GM21447 (cell line): ENCODE data around the gene GPR153.
A peak's percentile ranks its signal among the peaks of the same experiment; 100 is the strongest.
"Not testable (repeated sequence)": the region's sequence is repeated elsewhere in the genome, so short reads cannot be mapped to it uniquely, and the experiment has no call there.

Experiments
- ATAC-seq: cut with Tn5 transposase; IDR thresholded peaks from one replicate; pipeline ENCODE4 v1.9.1; 2021; ENCODE audit not compliant: unreplicated experiment

The GPR153 gene

DNA sequence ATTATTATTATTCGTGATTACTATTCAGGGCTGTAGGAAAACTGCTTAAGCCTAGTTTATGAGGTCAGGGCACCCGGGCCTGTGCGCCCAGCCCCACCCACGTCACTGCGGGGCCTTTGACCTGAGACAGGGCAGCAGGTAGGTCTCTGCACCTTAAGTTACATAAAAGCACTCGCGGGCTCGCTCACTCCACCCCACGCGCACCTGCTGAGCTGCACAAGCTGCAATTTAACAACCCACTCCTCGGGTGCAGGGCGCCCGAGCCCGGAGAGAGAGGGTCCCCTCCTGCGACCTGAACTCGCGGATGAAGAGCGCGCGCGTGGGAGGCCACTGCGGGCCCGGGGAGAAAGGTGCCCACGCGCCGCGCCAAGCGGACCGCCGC is 25.6 kb downstream of the GPR153 start:
- ATAC-seq, result peak; percentile 27

DNA sequence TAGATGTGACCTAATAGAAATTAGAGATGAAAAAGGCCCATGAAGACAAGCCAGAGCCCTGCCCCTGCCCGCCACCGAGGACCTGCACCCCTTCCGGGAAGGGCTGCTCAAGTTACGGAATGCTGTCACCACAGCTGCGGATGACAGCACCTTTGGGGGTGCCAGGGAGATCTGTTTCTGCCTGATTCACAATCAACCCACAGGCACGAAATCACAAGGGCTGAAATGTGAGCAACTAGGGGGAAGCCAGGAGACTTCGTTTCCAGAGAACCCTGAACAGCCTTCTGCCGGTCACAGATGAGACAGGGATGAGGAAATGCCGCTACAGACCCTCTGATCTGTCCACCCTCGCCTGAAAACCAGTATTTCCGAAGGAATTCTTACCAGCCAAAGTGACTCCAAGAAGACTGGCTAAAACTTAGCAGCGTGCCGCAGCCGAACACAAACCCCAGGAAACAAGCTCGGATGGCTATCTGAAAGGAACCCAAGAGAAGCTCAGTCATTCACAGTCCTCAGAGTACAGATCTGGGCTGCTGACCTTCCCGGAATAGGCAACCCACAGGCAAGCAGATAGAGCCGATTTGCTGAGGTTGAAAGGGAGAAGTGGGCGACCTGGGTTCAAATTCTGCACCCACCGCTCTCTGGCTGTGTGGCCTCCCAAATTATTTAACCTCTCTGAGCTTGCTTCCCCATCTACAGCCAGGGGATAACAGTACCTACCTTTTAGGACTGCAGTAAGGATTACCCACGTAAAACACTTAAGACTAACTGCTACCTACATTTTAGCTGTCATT is 26.2 kb downstream of the GPR153 start:
- no peak for ATAC-seq

DNA sequence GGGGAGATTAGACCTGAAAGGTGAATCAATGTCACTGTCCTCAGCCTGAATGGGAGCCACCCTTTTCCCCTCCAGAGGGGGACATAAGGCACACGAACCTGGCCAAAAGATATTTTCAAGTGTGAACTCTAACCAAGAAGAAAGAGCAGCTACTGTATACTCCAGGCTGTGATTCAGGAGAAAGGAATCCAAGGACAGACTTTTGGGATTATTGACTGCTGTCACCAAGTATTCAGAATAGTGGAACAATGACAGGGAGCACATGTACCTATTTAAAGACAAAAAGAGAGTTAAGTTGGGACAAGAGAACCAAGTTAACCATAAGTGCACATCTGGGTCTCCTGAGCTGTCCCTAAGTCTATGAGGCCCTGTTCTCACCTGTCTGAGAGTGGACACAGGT is 27.5 kb downstream of the GPR153 start:
- no peak for ATAC-seq

DNA sequence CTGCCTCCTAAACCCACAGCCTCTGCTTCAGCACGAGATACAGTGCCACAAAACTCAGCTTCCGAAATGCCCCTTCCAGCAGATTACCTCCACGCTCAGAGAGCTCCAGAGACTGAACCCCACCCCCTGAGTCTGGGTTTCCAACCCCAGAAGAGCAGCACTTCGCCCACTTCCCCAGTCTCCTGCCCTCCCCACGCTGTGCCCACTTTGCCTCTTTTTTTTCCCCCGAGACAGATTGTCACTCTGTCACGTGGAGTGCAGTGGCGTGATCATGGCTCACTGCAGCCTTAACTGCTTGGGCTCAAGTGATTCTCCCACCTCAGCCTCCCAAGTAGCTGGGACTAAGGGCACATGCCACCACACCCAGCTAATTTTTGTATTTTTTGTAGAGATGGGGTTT is 35.2 kb downstream of the GPR153 start:
- ATAC-seq, result no peak

DNA sequence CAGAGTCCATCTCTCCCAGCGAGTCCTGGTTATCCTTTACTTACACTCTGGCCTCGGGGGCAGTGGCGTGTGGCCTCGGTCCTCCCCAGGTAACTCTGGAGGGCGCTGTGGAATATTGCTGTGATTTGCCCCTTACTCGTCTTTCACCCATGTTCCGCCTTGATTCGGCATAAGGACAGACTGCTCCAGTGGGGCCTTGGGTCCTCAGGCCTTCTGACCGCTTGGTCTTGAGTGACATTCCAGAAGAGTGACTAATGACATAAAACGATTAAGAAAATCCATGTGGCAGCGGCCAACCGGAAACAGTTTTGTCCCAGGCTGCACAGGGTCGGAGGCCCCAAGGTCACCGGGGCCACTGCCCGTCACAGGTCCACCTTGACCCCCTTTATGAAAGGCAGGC is 36.2 kb downstream of the GPR153 start:
- no peak for ATAC-seq

DNA sequence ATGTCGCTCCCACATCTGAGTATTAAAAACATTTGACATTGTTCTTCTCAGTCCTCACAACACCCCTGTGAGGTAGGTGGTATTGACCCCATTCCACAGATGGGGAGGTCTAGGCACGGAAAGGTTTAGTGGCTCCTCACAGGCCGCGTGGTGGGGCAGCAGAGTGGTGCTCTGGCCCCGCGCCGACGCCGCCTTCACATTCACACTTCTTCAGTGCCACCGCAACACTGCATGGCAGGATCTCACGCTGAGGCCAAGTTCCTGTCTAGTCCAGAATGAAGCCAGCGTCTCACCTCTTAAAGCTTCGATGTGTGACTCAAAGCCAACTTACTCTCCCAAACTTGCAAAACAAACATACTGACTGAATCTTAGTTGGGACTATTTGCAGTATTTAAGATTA is 37.3 kb downstream of the GPR153 start:
- ATAC-seq, result no peak

DNA sequence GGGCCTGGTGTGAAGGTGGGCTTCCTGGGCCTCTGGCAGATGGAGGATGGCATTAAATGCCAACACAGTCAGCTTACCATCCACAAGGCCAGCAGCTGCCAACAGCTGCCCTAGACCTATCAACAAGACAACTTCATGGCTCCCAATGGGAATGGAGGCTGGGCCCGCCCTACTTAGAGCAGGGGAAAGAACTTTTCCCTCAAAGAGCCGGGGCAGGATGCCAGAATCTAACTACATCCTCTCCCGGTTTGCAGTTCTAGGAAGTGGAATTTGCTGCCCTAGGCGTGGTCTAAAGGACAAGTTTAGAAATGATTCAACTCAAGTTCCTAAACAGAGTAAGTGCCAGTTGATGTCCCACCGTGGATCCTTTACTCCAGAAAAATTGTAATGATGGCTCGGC is 38.3 kb downstream of the GPR153 start:
- no peak for ATAC-seq

DNA sequence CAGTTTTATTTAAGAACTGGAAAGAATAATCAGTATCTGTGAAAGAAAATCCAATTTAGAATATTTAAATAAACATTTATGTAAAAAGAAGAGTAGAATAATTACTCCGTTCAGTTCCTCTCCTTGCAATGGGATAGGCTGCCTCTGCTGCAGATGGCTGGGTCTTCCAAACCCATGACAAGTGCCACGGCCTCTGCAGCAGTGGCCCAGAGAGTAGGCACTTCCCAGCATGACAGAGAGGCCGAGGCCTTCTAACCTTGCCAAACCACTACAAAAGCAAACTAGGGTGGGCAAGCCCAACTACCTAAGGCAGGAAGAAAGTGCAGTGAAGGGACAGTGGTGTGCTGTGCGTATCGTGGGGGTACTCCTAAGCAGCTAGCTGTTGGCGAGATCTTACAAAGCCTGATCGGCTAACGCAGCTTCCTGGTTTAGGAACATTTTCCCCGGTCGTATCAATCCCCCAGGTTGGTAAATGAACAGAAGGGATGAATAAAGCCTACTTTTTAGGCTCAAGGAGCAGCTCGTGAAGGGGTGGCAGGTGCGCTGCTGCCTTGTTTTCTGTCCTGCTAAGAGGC is 39.6 kb downstream of the GPR153 start:
- ATAC-seq, result no peak

DNA sequence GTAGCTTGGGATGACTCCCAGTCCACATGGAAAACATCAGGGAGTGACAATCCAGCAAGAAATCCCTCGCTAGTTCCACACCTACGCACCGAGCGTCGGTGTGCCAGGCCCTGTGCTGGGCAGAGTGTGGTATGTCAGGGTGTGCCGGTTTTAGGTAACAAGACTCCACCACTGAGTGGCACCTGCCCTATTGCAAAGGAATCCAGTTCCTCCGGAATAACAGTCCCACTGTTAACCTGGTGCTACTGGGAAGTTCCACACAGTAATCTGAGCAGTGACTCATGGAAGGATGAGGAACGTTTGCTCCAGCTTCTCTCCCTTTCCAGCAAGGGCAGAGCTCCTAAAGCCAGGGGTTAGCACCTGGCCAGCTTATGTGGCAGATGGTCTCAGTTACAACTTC is 40.7 kb downstream of the GPR153 start:
- ATAC-seq, result no peak

DNA sequence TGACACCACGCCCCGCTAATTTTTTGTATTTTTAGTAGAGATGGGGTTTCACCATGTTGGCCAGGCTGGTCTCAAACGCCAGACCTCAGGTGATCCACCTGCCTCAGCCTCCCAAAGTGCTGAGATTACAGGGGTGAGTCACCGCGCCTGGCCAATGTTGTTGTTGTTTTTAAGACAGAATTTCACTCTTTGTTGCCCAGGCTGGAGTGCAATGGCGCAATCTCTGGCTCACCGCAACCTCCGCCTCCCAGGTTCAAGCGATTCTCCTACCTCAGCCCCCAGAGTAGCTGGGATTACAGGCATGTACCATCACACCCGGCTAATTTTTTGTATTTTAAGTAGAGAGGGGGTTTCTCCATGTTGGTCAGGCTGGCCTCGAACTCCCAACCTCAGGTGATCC is 41.3 kb downstream of the GPR153 start:
- ATAC-seq, result not testable (repeated sequence)

DNA sequence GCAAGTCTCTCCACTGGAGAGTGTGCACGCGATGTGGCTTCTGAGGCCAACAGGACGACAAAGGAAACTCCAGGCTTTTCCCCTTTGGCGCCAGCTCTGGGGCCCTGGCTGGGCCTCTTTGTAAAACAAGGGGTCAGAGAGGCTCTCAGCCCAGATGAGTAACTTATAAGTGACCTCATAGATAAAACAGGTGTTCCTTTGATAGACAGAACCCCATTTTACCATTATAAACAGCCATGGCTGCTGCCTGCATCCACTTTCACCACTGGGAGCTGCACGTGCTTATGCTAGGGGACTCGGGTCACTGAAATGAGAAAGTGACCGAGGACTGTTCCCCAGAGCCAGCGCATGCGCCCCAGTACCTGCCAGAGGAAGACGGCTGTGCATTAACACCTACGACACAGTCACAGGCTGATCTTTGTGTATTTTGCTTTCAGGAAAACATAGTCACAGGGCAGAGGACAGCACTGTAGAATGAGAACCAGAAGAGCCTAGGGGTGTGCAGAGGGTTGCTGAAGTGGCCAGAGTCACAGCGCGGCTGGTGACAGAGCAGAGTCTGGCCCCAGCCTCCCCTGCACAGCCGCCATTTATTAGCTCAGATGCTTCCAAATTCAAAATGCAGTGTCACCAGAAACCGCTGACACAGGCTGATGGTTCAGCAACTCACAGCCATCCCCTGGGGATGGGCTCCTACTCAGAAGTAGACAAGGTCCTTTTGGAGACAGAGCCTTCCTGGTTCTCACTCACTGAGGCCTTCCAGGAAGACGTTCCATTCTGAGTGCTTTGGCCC is 42.3 kb downstream of the GPR153 start:
- ATAC-seq, result no peak

DNA sequence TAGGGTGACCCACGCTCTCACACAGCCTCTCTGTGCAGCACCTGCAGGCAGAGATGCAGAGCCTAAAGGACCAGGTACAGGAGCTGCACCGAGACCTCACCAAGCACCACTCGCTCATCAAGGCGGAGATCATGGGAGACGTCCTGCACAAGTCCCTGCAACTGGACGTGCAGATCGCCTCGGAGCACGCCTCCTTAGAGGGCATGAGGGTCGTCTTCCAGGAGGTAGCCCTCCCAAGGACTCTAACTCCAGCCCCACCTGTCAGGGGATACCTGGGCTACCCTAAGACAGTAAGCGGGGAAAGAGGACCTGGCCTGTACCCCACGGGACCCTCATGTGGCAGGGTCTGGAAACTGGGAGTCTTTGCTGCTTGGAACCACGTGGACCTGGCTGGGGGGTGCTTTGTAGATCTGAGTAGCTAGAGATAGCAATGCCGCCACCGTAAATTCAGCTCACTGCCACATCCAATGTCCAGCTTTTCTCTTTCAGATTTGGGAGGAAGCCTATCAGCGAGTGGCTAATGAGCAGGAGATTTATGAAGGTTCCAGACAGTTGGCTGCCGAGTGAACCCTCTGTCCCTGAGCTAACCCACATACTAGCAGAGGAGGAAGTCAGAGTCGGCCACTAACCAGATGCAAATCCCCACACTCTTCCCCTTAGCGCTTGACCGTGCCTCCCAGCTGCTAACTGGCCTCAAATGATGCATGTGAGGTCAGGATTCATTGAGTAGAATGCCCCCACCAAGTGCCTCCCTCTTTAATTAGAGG is 48.5 kb downstream of the GPR153 start:
- ATAC-seq, result no peak

DNA sequence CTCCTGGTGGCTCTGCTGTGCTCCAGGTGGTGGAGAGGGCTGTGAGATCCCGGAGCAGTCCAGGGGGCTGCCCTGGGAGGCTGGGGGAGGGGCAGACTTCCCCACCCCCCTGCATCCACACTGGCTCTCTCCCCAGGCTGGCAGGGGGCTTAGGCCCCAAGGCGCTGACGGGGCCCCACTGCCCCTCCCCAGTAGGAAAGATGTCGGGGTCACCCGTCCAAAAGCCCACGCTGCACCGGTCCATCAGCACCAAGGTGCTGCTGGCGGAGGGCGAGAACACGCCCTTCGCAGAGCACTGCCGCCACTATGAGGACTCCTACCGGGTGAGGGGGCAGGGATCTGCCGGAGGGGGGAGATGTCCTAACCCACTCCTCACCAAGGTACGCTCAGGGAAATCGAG is 49.2 kb downstream of the GPR153 start:
- ATAC-seq, result no peak

DNA sequence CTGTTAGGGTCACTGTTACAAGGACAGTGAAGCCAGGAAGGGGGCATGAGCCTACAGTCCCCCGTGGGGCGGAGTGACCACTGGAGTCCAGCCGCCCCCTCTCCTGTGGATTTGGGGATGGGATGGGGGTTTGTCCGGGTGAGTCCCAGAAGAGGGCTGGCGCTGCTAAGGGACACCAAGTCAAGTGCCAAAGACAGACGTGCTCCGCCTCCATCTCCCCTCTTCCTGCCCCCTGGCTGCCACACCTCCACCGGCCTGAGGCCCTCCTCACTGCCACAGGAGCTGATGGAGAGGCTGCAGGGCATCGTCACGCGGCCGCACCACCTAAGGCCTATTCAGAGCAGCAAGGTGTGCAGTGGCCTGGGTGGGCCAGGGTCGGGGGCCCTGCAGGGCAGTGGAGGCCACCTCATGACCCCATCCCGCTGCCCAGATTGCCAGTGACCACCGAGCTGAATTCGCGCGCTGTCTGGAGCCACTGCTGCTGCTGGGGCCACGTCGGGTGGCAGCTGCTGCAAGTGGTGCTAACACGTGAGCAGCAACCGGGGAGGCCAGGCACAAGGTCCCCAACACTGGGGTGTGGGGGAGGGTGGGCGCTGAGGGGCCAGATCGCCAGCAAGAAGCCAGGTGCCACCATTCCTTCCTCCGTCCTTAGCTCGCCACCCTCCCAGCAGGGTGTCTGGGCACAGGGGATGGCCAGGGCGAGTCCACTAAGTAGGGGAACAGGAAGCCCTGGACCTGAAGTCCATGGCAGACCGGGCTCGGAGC is 50.1 kb downstream of the GPR153 start:
- no peak for ATAC-seq

DNA sequence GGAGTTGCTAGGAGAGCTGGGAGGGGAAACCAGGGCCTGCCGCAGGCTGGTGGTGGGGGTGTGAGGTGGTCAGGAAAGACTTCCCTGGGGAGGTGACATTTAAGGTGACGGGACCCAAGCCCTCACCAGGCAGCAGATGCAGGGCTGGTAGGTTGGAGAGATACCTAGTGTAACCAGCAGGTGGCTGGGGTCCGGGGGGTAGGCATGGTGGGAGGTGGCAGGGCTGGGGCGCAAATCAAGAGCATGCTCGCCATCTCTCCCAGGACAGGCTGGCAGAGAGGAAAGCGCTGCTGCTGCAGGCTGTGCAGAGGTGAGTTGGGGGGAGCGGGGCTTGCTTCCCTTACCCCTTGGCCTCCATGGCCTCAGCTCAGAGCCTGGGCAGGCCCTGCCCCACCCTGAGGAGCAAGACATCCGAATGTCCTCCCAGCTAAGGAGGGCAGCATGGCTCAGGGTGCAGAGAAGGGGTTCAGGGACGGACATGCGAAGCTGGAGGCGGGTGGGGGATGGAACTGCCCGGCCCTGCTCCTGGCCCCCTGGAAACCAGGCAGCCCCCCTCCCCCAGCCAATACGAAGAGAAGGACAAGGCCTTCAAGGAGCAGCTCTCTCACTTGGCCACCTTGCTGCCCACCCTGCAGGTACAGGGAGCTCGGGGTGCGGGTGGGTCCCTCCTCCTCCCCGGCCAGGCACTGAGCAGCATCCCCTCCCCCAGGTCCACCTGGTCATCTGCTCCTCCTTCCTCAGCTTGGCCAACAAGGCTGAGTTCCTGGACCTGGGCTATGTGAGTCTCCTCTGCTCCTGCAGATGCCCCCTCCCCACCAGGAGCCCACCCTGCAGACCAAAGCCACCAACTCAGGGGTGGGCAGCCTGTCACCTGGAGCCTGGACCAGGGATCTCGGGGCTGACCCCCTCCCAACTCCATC is 51.0 kb downstream of the GPR153 start:
- no peak for ATAC-seq

DNA sequence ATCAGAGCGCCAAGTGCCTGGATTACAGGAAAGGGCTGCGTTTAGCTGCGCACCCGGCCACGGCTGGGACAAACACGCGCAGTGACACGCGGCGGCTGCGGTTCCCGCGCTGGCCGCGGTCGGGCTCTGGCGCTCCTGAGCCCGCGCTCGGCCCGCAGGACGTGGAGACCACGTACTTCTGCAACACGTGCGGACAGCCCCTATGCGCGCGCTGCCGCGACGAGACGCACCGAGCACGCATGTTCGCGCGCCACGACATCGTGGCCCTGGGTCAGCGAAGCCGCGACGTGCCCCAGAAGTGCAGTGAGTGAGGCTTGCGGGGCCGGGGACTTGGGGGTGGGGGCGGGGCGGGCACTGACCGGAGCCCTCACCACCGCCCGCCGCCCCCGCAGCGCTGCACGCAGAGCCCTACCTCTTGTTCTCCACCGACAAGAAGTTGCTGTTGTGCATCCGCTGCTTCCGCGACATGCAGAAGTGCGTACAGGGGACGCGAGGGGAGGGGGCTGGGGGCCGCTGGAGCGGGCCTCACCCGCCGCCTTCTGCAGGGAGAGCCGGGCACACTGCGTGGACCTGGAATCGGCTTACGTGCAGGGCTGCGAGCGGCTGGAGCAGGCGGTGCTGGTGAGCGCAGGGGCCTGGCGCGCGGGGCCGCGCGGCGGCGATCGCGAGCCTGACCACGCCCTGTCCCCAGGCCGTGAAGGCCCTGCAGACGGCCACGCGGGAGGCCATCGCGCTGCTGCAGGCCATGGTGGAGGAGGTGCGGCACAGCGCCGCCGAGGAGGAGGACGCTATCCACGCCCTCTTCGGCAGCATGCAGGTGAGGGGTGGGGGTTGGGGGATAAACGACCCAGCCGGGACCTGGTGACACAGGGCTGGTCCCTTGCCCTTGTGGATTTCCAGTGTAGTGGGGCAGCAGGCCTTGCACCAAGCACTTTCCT is 51.9 kb downstream of the GPR153 start:
- no peak for ATAC-seq

DNA sequence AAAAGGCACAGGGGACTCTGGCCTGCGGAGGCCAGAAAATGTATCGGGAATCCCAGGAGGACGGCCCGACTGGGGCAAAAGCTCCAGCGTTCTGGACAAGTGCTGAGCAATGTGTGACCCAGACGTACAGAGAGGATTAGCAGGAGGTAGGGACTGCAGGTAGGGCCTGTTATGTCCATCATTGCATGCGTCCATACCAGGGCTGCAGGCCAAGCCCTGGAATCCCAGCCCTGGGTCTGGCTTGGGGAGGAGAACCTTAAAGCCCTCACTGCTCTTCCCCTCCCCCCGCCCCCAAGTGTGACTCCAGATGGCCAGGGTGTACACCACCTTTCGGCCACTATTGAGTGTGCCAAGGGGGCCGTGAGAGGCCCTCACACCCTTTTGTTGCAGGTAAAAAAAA is 53.0 kb downstream of the GPR153 start:
- ATAC-seq, result no peak

DNA sequence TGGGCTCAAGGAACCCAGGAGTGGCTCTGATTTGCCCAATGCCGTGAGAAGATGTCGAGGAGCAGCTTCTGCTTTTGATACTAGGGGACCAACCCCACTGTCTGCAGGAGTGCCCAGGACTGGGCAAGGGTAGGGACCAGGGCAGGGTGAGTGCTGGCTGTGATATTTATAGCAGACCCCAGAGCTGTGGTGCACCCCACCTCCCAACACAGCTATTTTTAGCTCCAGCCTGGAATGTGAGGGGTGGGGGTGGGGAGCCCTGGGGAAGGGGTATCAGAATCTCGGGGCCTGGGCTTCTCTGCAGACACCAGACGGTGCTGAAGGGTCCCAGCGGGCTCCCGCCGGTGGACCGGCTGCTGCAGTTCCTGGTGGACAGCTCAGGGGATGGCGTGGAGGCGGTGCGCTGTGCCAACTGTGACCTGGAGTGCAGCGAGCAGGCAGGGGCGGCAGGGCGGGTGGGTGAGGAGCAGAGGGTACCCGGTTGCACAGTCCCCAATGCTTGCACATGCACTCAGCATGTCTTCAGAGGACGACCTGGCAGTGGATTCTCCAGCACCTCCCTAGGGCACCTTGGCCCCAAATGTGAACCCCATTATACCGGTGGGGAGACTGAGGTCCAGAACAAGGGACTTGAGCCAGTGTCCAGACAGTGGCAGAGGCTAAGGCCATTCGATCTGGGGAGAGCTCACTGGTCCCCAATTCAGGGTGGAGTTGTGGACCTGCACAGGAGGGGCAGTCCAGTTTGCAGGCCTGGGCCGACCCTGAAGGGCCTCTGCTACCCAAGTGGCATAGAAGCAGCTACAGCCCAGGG is 53.6 kb downstream of the GPR153 start:
- no peak for ATAC-seq
